Measurements from ENCODE around the gene SLC5A5. TPM values are rescaled to one million over a fixed set of nuclear protein-coding genes. Genes with fewer than 3 reads are reported as not detected.

The SLC5A5 gene
- total and polyA plus RNA-seq, 9 donors, result 0.04 to 0.07 (median 0.05) TPM; not detected in 5

GRCh38 chr19:17835182-17836006, 36.4 kb upstream of the SLC5A5 start:
- DNase-seq, result no peak
- WGBS (ENCODE audit: insufficient coverage), result 83% methylated on average over 7 of the region's 8 CpGs
- Histone ChIP-seq H3K27me3 (ENCODE audit: control insufficient read depth, insufficient read depth, low read length) (peaks cover 22% of the 10 kb centered on the region), H3K27ac (ENCODE audit: low read length) (no peak overlapping the region), H3K36me3 (ENCODE audit: control insufficient read depth, insufficient read depth, low read length) (no peaks in the 10 kb centered on the region), H3K9me3 (replicated peaks; ENCODE audit: control insufficient read depth, low read depth, low read length) (no peaks in the 10 kb centered on the region), H3K4me1 (ENCODE audit: control insufficient read depth, insufficient read depth, low read length) (peaks cover 4% of the 10 kb centered on the region), H3K4me3 (ENCODE audit: low read length) (no peak overlapping the region)

DNA sequence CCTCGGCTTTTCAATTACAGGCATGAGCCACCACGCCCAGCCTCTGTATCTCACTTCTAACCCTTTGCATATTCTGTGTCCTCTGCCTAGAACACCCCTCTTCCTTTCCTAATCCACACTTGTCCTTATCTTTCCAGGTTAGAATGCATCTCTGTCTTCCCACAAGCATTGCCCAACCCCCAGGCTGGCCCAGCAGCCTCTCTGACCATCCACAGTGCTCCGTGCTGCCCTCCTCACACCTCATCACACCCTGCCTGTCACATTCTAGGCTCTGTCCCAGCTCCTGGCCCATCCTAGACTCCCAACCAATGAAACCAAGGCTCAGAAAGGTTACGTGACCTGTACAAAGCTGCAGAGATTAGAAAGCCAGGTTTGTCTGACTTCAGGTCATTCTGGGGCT, 35.2 kb upstream of the SLC5A5 start:
- Histone ChIP-seq H3K27me3 (ENCODE audit: control insufficient read depth, insufficient read depth, low read length) (peaks cover 24% of the 10 kb centered on the region), H3K4me3 (ENCODE audit: low read length) (no peak overlapping the region), H3K9me3 (replicated peaks; ENCODE audit: control insufficient read depth, low read depth, low read length) (no peaks in the 10 kb centered on the region), H3K36me3 (ENCODE audit: control insufficient read depth, insufficient read depth, low read length) (no peaks in the 10 kb centered on the region), H3K27ac (ENCODE audit: low read length) (no peak overlapping the region), H3K4me1 (ENCODE audit: control insufficient read depth, insufficient read depth, low read length) (peaks cover 4% of the 10 kb centered on the region)
- WGBS (ENCODE audit: insufficient coverage), result 69% methylated on average over 4 of the region's 4 CpGs
- DNase-seq, result no peak

- Histone ChIP-seq H3K4me3 (ENCODE audit: low read length) (no peak overlapping the region), H3K27me3 (ENCODE audit: control insufficient read depth, insufficient read depth, low read length) (peaks cover 29% of the 10 kb centered on the region), H3K4me1 (ENCODE audit: control insufficient read depth, insufficient read depth, low read length) (peaks cover 16% of the 10 kb centered on the region), H3K27ac (ENCODE audit: low read length) (no peak overlapping the region), H3K36me3 (ENCODE audit: control insufficient read depth, insufficient read depth, low read length) (no peaks in the 10 kb centered on the region), H3K9me3 (replicated peaks; ENCODE audit: control insufficient read depth, low read depth, low read length) (no peaks in the 10 kb centered on the region)
- 94% methylated on average over 4 of the region's 7 CpGs for WGBS (ENCODE audit: insufficient coverage)
- DNase-seq, result no peak
Observed at GRCh38 chr19:17837972-17838371, 33.8 kb upstream of the SLC5A5 start.

DNA sequence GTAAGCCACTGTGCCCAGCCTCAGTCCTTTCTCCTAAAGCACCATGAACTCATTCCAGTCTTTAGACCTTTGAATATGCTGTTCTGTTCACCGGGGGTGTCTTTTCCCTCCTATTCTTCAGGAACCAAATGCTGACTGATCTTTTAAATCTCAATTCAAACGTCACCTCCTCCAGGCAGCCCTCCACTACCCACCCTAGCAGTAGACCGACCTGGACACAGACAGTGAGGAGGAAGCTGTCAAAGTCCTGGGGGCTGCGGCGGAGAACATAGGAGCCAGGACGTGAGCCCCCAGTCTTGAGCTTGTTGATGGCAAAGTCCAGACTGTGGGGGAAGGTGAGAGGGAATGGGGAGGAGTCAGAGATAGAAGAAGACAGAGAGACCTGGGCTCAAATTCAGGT, 31.7 kb upstream of the SLC5A5 start:
- WGBS (ENCODE audit: insufficient coverage), result 89% methylated on average over 4 of the region's 6 CpGs
- H3K27me3 ChIP-seq (ENCODE audit: control insufficient read depth, insufficient read depth, low read length), result peaks cover 32% of the 10 kb centered on the region
- no peaks in the 10 kb centered on the region for H3K36me3 ChIP-seq (ENCODE audit: control insufficient read depth, insufficient read depth, low read length)

DNA sequence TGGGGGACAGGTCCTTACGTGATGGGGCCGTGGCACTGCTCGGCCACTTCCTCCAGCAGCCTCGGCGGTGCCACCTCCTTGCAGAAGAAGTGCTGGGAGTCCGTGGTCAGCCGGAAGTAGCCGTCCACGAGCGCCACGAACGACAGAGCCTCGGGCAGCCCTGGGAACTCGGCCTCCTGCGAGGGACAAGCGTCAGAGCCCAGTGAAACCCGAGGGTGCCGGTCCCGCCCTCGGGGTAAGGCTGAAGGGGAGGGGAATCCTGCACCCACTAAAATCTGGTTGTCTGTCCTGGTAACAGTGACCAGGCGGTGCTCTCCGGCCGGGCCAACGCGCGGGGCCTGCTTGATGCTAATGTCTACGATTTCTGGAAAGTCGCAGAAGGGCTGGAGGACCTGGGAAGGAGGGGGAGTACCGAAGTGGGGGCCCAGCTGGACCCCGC, 30.4 kb upstream of the SLC5A5 start:
- DNase-seq, result no peak
- 32% methylated on average over 19 of the region's 30 CpGs for WGBS (ENCODE audit: insufficient coverage)
- H3K27ac ChIP-seq (ENCODE audit: low read length), result no peak overlapping the region
- H3K9me3 ChIP-seq (replicated peaks; ENCODE audit: control insufficient read depth, low read depth, low read length), result no peaks in the 10 kb centered on the region
- no peak overlapping the region for H3K4me3 ChIP-seq (ENCODE audit: low read length)
- H3K27me3 ChIP-seq (ENCODE audit: control insufficient read depth, insufficient read depth, low read length), result peaks cover 32% of the 10 kb centered on the region
- H3K4me1 ChIP-seq (ENCODE audit: control insufficient read depth, insufficient read depth, low read length), result peaks cover 16% of the 10 kb centered on the region
- H3K36me3 ChIP-seq (ENCODE audit: control insufficient read depth, insufficient read depth, low read length), result no peaks in the 10 kb centered on the region

More for the DNA sequence above, 31.7 kb upstream of the SLC5A5 start:
- DNase-seq, result no peak
- no peak overlapping the region for H3K4me3 ChIP-seq (ENCODE audit: low read length)
- no peak overlapping the region for H3K27ac ChIP-seq (ENCODE audit: low read length)
- H3K4me1 ChIP-seq (ENCODE audit: control insufficient read depth, insufficient read depth, low read length), result peaks cover 16% of the 10 kb centered on the region
- H3K9me3 ChIP-seq (replicated peaks; ENCODE audit: control insufficient read depth, low read depth, low read length), result no peaks in the 10 kb centered on the region

DNA sequence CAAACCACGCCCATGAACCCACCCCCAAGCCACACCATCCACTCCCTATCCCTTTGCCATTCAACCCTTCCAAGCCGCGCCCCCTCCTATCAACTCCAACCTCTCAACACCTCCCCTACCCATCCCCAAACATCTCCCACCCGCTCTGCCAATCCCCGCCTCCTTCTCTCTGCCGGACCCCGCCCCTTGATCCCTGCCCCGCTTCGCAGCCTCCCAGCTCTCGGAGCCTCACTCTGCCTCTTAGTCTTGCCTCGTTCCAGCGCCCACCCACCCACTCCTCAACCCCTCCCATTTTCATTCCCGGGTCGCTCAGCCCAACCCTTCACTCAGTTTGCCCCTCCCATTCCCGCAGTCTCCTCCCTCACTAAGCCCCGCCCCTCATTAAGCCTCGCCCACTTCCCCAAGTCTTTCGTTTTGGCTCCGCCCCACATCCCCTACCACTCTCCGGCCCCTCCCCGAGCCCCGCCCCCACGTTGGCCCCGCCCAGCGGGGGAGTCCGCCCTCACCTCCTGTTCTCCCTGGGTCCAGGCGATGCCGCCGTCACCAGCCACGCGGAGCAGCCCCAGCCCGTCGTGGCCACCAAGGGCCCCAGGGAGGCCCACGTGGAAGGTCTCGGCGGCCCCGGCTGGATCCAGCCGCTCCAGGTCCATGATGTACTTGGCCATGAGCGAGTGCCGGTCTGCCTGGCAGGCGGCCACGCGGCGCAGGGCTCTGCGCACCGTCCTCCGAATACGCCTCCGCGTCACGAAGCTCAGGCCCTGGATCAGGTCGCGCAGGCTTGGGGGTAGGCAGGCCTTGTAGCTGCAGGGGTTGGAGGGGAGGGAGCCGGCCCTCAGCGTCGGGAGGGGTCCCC, 29.7 kb upstream of the SLC5A5 start:
- Histone ChIP-seq H3K4me1 (ENCODE audit: control insufficient read depth, insufficient read depth, low read length) (peaks cover 16% of the 10 kb centered on the region), H3K36me3 (ENCODE audit: control insufficient read depth, insufficient read depth, low read length) (no peaks in the 10 kb centered on the region), H3K27ac (ENCODE audit: low read length) (no peak overlapping the region), H3K4me3 (ENCODE audit: low read length) (peak overlapping the region; percentile 24), H3K9me3 (replicated peaks; ENCODE audit: control insufficient read depth, low read depth, low read length) (no peaks in the 10 kb centered on the region), H3K27me3 (ENCODE audit: control insufficient read depth, insufficient read depth, low read length) (peaks cover 33% of the 10 kb centered on the region)
- DNase-seq, result peak; percentile 93
- 8% methylated on average over 56 of the region's 56 CpGs for WGBS (ENCODE audit: insufficient coverage)

DNA sequence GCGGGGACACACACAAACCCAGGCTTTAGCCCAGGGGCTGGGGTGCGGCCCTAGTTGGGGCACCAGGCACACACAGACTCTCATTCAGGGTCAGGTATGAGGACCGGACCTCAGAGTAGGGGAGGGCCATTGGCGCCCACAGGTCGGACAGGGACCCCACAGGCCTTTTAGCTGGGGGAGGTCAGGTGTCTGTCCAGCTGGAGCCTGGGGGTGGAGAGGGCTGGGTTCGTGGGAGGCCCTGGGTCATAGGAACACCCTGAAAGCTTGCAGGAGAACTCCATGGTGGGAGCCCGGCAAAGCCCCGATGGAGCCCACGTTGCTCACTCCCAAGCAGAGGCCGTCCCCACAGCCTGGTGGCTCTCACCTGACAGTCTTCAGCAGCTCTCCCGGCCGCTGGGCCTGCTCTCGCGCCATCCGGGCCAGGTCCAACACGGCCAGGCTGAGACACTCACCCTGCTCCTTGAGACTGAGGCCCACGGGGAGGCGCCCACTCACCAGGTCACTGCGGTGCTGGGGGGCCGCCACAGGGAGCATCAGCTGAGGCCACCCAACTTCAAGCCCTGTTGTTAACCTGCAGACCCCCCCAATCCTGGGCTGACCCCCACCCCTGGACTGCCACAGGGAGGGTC, 29.0 kb upstream of the SLC5A5 start:
- H3K27ac ChIP-seq (ENCODE audit: low read length), result no peak overlapping the region
- H3K9me3 ChIP-seq (replicated peaks; ENCODE audit: control insufficient read depth, low read depth, low read length), result no peaks in the 10 kb centered on the region
- DNase-seq, result no peak
- no peaks in the 10 kb centered on the region for H3K36me3 ChIP-seq (ENCODE audit: control insufficient read depth, insufficient read depth, low read length)
- H3K4me3 ChIP-seq (ENCODE audit: low read length), result peak overlapping the region; percentile 24
- 52% methylated on average over 19 of the region's 20 CpGs for WGBS (ENCODE audit: insufficient coverage)
- peaks cover 17% of the 10 kb centered on the region for H3K4me1 ChIP-seq (ENCODE audit: control insufficient read depth, insufficient read depth, low read length)
- peaks cover 38% of the 10 kb centered on the region for H3K27me3 ChIP-seq (ENCODE audit: control insufficient read depth, insufficient read depth, low read length)

- no peaks in the 10 kb centered on the region for H3K9me3 ChIP-seq (replicated peaks; ENCODE audit: control insufficient read depth, low read depth, low read length)
- no peak overlapping the region for H3K27ac ChIP-seq (ENCODE audit: low read length)
- peaks cover 43% of the 10 kb centered on the region for H3K27me3 ChIP-seq (ENCODE audit: control insufficient read depth, insufficient read depth, low read length)
- DNase-seq, result no peak
- H3K36me3 ChIP-seq (ENCODE audit: control insufficient read depth, insufficient read depth, low read length), result no peaks in the 10 kb centered on the region
- WGBS (ENCODE audit: insufficient coverage), result 89% methylated on average over 7 of the region's 9 CpGs
- peaks cover 23% of the 10 kb centered on the region for H3K4me1 ChIP-seq (ENCODE audit: control insufficient read depth, insufficient read depth, low read length)
- H3K4me3 ChIP-seq (ENCODE audit: low read length), result no peak overlapping the region
Observed at GRCh38 chr19:17843292-17843827, 28.4 kb upstream of the SLC5A5 start.

DNA sequence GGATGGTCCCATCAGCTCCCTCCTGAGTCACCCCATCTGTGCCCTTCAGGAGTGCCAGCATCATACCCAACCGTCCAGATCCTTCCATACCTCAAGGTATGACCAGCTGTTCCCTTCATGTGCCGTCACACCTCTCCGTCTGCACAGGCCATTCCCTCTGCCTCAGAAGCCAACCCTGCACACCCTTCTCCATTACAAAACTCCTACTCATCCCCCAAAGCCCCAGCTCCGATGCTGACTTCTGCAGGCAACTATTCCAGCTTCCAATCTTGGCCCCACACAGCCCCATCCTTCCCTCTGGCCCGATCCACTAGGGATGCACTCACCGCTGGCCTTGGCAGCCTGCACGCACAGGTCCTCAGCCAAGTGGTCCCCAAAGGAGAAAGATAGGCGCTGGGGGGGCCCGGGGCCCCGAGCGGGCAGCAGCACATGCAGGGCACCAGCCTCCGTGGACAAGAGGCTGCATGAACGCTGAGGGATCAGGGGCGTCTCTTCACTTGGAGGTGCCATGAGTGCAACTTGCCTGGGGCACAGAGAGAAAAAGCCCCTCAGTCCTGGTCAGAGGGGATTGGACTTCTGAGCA, 27.7 kb upstream of the SLC5A5 start:
- Histone ChIP-seq H3K36me3 (ENCODE audit: control insufficient read depth, insufficient read depth, low read length) (no peaks in the 10 kb centered on the region), H3K4me3 (ENCODE audit: low read length) (no peak overlapping the region), H3K27ac (ENCODE audit: low read length) (no peak overlapping the region), H3K27me3 (ENCODE audit: control insufficient read depth, insufficient read depth, low read length) (peaks cover 43% of the 10 kb centered on the region), H3K4me1 (ENCODE audit: control insufficient read depth, insufficient read depth, low read length) (peaks cover 23% of the 10 kb centered on the region), H3K9me3 (replicated peaks; ENCODE audit: control insufficient read depth, low read depth, low read length) (no peaks in the 10 kb centered on the region)
- WGBS (ENCODE audit: insufficient coverage), result 78% methylated on average over 13 of the region's 14 CpGs
- no peak for DNase-seq
